PC-3 (cell line): ENCODE data around the gene DSCAM. TPM values are rescaled to one million over a fixed set of nuclear protein-coding genes. Genes with fewer than 3 reads are reported as not detected.

Experiments
- ATAC-seq: fragments of 200-7000 bp; cut with Tn5 transposase; 2 replicates; pipeline ENCODE4 v1.9.1; 2020; ENCODE audit warnings: mild to moderate bottlenecking, moderate library complexity
- BruUV-seq: library from RNA; stranded (reverse); fragments of 400-500 nt; replicated peaks from 2 replicates; lab custom pipeline; 2021; lab: Mats Ljungman, UMichigan
- CTCF ChIA-PET: fragments of 300-600 bp; sonication (Branson Sonifier 250); formaldehyde crosslinking; loops from one replicate; lab custom pipeline; 2022; ENCODE audit warnings: antibody characterized with exemption; lab: Charles Lee
- POLR2A ChIA-PET: fragments of 300-600 bp; sonication (Branson Sonifier 250); formaldehyde crosslinking; loops from one replicate; lab custom pipeline; 2022; ENCODE audit warnings: antibody characterized with exemption; ENCODE audit not compliant: unreplicated experiment; lab: Charles Lee
- DNase-seq: peaks from one replicate; pipeline ENCODE4 v3.0.0-alpha.2; 2015
- H2AFZ ChIP-seq: fragments of 300-600 bp; sonication (generic); 2 replicates; pipeline ENCODE4 v1.6.0; 2016; ENCODE audit warnings: antibody characterized with exemption, low read length
- H3F3A ChIP-seq: fragments of 300-600 bp; sonication (generic); one replicate; pipeline ENCODE4 v1.6.0; 2017; ENCODE audit warnings: antibody characterized with exemption, low read length, control low read depth, mild to moderate bottlenecking; ENCODE audit not compliant: unreplicated experiment
- H3K27ac ChIP-seq: fragments of 300-600 bp; sonication (generic); 2 replicates; pipeline ENCODE4 v1.5.1; 2016; ENCODE audit warnings: mild to moderate bottlenecking, low read length
- H3K27me3 ChIP-seq: fragments of 300-600 bp; sonication (generic); 2 replicates; pipeline ENCODE4 v1.6.1; 2016; ENCODE audit warnings: low read length, mixed read lengths
- H3K36me3 ChIP-seq: fragments of 300-600 bp; sonication (generic); 2 replicates; pipeline ENCODE4 v1.6.1; 2016; ENCODE audit warnings: low read depth, mixed run types, low read length, mixed read lengths
- H3K4me1 ChIP-seq: fragments of 300-600 bp; sonication (generic); 2 replicates; pipeline ENCODE4 v1.5.1; 2016; ENCODE audit warnings: low read length; ENCODE audit not compliant: insufficient read depth
- H3K4me2 ChIP-seq: fragments of 300-600 bp; sonication (generic); 2 replicates; pipeline ENCODE4 v1.6.0; 2016; ENCODE audit warnings: low read length
- H3K4me3 ChIP-seq: fragments of 300-600 bp; sonication (generic); 2 replicates; pipeline ENCODE4 v1.5.1; 2016; ENCODE audit warnings: mild to moderate bottlenecking, low read length, mixed read lengths
- H3K79me2 ChIP-seq: fragments of 300-600 bp; sonication (generic); 2 replicates; pipeline ENCODE4 v1.6.1; 2017; ENCODE audit warnings: low read length, mixed read lengths
- H3K9ac ChIP-seq: fragments of 300-600 bp; sonication (generic); 2 replicates; pipeline ENCODE4 v1.6.0; 2016; ENCODE audit warnings: mild to moderate bottlenecking, low read length
- H3K9me2 ChIP-seq: fragments of 300-600 bp; sonication (generic); replicated peaks from 2 replicates; pipeline ENCODE4 v1.6.1; 2016; ENCODE audit warnings: mixed run types, low read length, mixed read lengths
- H3K9me3 ChIP-seq: fragments of 300-600 bp; sonication (generic); 2 replicates; pipeline ENCODE4 v1.6.1; 2016; ENCODE audit warnings: low read length, mixed read lengths
- H4K20me1 ChIP-seq: fragments of 300-600 bp; sonication (generic); 2 replicates; pipeline ENCODE4 v1.6.1; 2016; ENCODE audit warnings: low read length, mixed read lengths
- CTCF ChIP-seq: fragments of 300-600 bp; sonication (generic); conservative IDR thresholded peaks from 2 replicates; pipeline ENCODE4 v1.5.1; 2017; ENCODE audit warnings: antibody characterized with exemption, low read depth, mild to moderate bottlenecking, low read length
- EZH2 ChIP-seq: fragments of 300-600 bp; sonication (generic); IDR thresholded peaks from one replicate; pipeline ENCODE4 v1.6.1; 2017; ENCODE audit warnings: antibody characterized with exemption, mild to moderate bottlenecking, low read length; ENCODE audit not compliant: unreplicated experiment
- EZH2phosphoT487 ChIP-seq: fragments of 300-600 bp; sonication (generic); IDR thresholded peaks from 2 replicates; pipeline ENCODE4 v1.6.1; 2018; ENCODE audit warnings: mild to moderate bottlenecking, antibody characterized with exemption, low read length, borderline replicate concordance
- intact Hi-C: fragments of 100-400 bp; cut with micrococcal nuclease; formaldehyde crosslinking; loops from 2 replicates; pipeline ENCODE4 v1.9.0; 2023
- total RNA-seq: library from RNA; depleted of rRNA; stranded (reverse); fragments of >200 nt; gene quantifications from 2 replicates; pipeline ENCODE4 v1.2.3, GENCODE V29; 2014

DSCAM gene
- total RNA-seq, 1 experiment from 2014 or later = not detected

GRCh38 chr21:40152476-40152875 is 694.5 kb downstream of the DSCAM start:
- no peaks in the 10 kb centered on the region for H3K27me3 ChIP-seq
- no peak overlapping the region for H3K9ac ChIP-seq
- no peak overlapping the region for H3K27ac ChIP-seq
- no peaks in the 10 kb centered on the region for H3K36me3 ChIP-seq
- no peaks in the 10 kb centered on the region for H3K9me2 ChIP-seq
- no peaks in the 10 kb centered on the region for H3K79me2 ChIP-seq
- intact Hi-C loops = no loop called here
- TF ChIP-seq CTCF = no peak
- TF ChIP-seq EZH2phosphoT487 = no peak
- TF ChIP-seq EZH2 = no peak
- no peaks in the 10 kb centered on the region for H4K20me1 ChIP-seq
- CTCF ChIA-PET = no interaction called here
- POLR2A ChIA-PET = no interaction called here
- BruUV-seq = no TSS peak
- ATAC-seq (no peak), DNase-seq (no peak)
- H3K9me3 ChIP-seq = 0 out of 2 replicates have a peak, but pooled peaks cover 6% of the 10 kb centered on the region
- no peak overlapping the region for H3K4me3 ChIP-seq
- no peaks in the 10 kb centered on the region for H3K4me1 ChIP-seq
- no peaks in the 10 kb centered on the region for H3F3A ChIP-seq
- H3K4me2 ChIP-seq = no peak overlapping the region
- H2AFZ ChIP-seq = no peak overlapping the region

GRCh38 chr21:40151611-40152010 is 695.3 kb downstream of the DSCAM start:
- BruUV-seq = no TSS peak
- TF ChIP-seq CTCF (no peak), EZH2 (no peak), EZH2phosphoT487 (no peak)
- ChIA-PET POLR2A (no interaction called here), CTCF (no interaction called here)
- no peaks in the 10 kb centered on the region for H3K4me1 ChIP-seq
- H3K4me3 ChIP-seq = no peak overlapping the region
- no peak overlapping the region for H2AFZ ChIP-seq
- DNase-seq (no peak), ATAC-seq (no peak)
- 0 out of 2 replicates have a peak, but pooled peaks cover 6% of the 10 kb centered on the region for H3K9me3 ChIP-seq
- H4K20me1 ChIP-seq = no peaks in the 10 kb centered on the region
- no peaks in the 10 kb centered on the region for H3F3A ChIP-seq
- intact Hi-C loops = no loop called here
- no peaks in the 10 kb centered on the region for H3K27me3 ChIP-seq
- H3K79me2 ChIP-seq = no peaks in the 10 kb centered on the region
- H3K4me2 ChIP-seq = no peak overlapping the region
- H3K36me3 ChIP-seq = no peaks in the 10 kb centered on the region
- H3K9me2 ChIP-seq = no peaks in the 10 kb centered on the region
- H3K27ac ChIP-seq = no peak overlapping the region
- H3K9ac ChIP-seq = no peak overlapping the region

- Histone ChIP-seq H3K79me2 (no peaks in the 10 kb centered on the region), H3K9ac (no peak overlapping the region), H3K36me3 (no peaks in the 10 kb centered on the region), H2AFZ (no peak overlapping the region), H3K9me3 (no peaks in the 10 kb centered on the region), H3K4me2 (no peak overlapping the region), H3K4me1 (no peaks in the 10 kb centered on the region), H3K27me3 (no peaks in the 10 kb centered on the region), H3K27ac (no peak overlapping the region), H3F3A (no peaks in the 10 kb centered on the region), H3K9me2 (no peaks in the 10 kb centered on the region), H3K4me3 (no peak overlapping the region), H4K20me1 (no peaks in the 10 kb centered on the region)
- DNase-seq (peak; percentile 4), ATAC-seq (no peak)
- BruUV-seq = no TSS peak
- CTCF ChIA-PET = no interaction called here
- POLR2A ChIA-PET = no interaction called here
- no peak for TF ChIP-seq CTCF
- no peak for TF ChIP-seq EZH2phosphoT487
- no peak for TF ChIP-seq EZH2
- intact Hi-C loops = no loop called here
These were observed 700.6 kb downstream of the DSCAM start for GRCh38 chr21:40146216-40146837.
